Measurements from ENCODE around the gene NTNG2. TPM values are rescaled to one million over a fixed set of nuclear protein-coding genes. Genes with fewer than 3 reads are reported as not detected.

Gene NTNG2
- total RNA-seq, 1 donor from 2014 or later, result 0.77 TPM

- DNase-seq (ENCODE audit: low read depth in 2 of 2), result no peak
Measured at GRCh38 chr9:132234535-132234934, 72.7 kb downstream of the NTNG2 start.

DNA sequence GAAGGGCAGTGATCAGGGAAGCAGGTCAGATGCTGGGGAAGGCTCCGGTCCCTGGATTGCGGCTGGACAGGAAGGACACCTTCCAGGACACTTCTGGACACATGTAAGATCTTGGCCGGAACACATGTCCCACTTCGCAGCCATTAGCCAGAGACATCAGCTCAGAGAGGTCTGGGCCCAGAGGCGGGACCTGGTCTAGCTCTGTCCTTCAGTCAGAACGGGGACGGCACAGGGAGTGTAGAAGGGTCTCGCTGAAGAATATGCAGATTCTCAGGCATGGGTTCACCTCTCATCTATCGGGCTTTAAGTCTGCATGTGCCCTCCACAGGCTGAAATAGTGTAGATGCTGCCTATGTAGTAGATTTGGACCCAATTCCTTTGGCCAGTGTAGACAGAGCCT is 73.3 kb downstream of the NTNG2 start:
- DNase-seq (ENCODE audit: low read depth in 2 of 2), result no peak

GRCh38 chr9:132235894-132236661 is 74.2 kb downstream of the NTNG2 start:
- DNase-seq (ENCODE audit: low read depth in 2 of 2), result peak; percentile 47 to 68

GRCh38 chr9:132236662-132237311 is 74.9 kb downstream of the NTNG2 start:
- DNase-seq (ENCODE audit: low read depth in 2 of 2), result no peak

GRCh38 chr9:132237481-132237880 is 75.6 kb downstream of the NTNG2 start:
- no peak for DNase-seq (ENCODE audit: low read depth in 2 of 2)

DNA sequence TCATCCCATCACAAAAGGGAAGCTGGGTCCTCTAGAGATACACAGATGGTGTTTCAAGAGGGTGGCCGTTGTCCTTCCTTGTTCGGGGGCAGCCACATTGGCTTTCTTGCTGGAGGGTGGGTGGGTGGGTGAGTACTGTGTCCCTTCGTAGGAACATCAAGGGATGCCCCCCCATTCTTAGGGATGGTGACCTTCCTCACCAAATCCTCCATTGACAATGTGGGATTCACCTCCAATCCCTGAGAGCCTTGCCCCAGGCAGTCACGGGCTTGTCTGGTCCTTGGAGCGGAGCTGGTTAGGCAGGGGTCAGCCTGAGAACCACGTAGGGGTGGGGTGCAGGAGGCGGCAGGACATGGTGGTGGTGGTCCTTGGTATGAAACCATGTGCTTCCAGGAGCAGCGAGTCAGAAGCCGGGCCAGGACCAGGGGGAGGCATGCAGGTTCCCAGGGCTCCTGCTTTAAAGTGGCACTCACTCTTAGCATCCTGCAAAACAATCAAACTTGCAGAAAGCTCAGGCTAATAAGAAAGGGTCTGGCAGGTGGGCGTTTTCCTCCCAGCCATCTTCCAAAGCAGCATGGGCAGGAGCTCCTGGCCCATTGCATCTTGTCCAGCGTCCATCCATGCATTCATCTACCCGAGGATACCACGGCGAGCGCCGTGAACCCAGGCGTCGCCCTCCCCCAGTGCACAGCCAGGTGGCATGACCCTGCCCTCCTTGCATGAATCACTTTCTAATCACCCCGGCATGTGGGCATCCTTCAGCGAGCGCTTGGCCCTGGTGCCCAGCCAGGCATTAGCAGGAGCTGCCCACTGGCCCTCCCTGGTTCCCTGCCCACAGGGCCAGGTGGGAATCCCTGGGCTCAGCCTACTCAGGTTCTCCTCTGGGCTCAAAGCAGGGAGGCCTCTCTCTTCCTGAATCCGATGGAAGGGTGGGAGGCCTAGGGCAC is 76.4 kb downstream of the NTNG2 start:
- no peak for DNase-seq (ENCODE audit: low read depth in 2 of 2)

GRCh38 chr9:132238992-132239391 is 77.1 kb downstream of the NTNG2 start:
- no peak for DNase-seq (ENCODE audit: low read depth in 2 of 2)

DNA sequence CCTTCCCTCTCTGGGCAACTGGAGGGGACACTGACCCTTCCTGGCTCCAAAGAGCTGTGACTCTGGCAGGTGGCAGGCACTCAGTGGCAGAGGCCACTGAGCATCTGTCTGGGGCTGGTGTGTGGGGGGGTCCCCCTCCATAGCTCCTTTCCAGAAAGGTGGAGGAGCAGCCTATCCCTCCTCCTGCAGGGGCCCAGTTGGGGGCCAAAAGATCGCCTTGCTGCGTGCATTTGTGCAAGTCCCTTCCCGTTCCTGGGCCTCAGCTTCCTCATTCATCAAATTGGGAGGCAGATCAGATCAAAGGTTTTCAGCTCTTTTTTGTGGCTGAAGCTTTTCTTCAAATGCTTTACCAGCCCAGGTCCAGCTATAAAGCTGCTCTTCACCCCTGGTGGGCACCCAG is 77.7 kb downstream of the NTNG2 start:
- no peak for DNase-seq (ENCODE audit: low read depth in 2 of 2)

DNA sequence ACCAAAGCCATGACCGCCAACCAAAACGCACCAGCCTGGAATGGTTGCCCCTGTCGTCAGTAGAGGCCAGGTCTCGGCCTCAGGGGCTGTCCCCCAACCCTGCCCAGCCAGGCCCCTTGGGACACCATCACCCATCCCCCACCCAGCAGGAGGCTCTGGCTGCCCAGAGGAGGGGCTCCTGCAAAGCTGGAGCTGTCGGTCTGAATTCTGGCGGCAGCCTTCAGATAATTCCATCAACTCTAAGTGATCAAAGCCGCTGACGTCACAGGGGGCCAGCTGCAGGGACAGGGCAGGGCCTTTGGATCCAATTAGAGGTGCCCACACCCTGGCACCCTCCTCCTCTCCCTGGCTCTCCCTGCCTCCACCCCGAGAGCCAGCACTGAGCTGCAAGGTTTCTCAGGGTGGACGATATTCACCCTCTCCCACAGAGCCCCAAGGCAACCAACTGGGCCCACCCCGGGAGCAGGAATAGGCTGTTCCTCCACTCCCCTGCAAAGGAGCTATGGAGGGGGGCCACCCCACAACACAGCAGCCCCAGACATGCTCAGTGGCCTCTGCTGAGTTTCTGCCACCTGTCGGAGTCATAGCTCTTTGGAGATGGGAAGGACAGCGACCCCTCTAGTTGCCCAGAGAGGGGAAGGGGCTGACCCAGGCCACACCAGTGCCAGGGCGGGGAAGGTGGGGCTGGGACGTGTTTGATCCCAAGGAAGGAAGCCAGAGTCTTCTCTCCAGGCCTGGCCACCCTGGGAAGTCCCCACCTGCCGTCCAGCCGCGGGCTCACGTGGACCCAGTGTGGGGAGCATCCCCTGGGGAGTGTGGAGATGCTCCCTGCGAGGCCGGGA is 78.4 kb downstream of the NTNG2 start:
- DNase-seq (ENCODE audit: low read depth in 2 of 2), result no peak

DNA sequence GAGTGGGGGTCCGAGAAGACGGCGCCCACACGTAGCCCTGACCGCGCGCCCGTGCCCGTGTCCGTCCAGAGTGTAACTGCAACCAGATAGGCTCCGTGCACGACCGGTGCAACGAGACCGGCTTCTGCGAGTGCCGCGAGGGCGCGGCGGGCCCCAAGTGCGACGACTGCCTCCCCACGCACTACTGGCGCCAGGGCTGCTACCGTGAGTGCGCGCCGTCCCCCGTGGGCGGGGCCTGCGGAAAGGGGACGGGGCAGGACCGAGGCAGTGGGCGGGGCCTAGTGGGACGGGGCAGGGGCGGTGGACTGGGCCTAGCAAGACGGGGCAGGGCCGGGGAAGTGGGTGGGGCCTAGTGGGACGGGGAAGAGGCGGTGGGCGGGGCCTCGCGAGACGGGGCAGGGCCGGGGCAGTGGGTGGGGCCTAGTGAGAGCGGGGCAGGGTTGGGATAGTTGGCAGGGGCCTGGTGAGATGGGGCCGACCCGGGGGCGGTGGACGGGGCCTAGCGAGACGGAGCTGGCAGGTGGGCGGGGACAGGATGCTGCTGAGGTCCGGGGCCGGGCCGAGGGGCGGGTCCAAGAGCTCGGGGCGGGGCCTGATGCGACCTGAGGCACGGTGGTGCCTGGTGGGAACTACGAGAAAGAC is 79.1 kb downstream of the NTNG2 start:
- peak; percentile 84 to 94 for DNase-seq (ENCODE audit: low read depth in 2 of 2)

DNA sequence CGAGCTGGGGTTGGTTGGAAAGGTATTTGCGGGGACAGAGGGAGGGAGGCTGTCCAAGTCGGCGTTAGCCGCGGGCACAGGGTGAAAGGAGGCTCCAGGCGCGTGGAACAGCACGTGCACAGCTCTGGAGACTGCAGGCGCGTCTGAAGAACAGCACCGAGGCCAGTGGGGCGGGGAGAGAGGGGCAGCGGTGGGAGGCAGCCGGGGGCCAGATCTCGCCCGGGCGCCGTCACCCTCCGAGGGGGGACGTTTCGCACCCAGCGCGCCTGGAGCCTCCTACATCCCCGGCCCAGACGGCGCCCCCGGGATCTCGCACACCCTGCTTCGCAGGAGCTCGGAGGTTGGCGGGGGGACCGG is 79.6 kb downstream of the NTNG2 start:
- no peak for DNase-seq (ENCODE audit: low read depth in 2 of 2)

- DNase-seq (ENCODE audit: low read depth in 2 of 2), result peak in 1 of 2 donors; percentile 24
Measured at GRCh38 chr9:132241840-132242620, 80.2 kb downstream of the NTNG2 start.

DNA sequence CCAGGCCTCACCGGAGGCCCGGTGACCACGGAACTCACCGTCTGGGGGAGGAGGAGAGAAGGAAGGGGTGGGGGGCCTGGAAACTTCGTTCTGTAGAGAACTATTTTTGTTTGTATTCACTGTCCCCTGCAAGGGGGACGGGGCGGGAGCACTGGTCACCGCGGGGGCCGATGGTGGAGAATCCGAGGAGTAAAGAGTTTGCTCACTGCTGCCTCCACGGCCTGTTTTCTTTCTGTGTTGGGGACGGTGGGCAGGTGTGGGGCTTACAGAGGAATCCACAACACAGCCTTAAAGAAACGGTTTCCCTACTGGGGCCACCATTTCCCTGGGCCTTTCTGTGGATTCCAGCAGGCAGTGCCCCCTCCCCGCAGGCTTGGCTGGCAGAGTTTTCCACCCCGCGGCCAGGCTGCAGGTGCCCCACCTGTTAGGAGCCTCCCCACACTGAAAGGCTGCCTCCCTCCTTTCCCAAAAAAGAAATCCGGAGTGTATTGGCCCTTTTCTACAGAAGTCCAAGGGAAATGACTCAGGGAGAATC is 80.8 kb downstream of the NTNG2 start:
- DNase-seq (ENCODE audit: low read depth in 2 of 2), result no peak

GRCh38 chr9:132243156-132244074 is 81.6 kb downstream of the NTNG2 start:
- DNase-seq (ENCODE audit: low read depth in 2 of 2), result no peak

GRCh38 chr9:132244582-132245455 is 83.0 kb downstream of the NTNG2 start:
- DNase-seq (ENCODE audit: low read depth in 2 of 2), result no peak

DNA sequence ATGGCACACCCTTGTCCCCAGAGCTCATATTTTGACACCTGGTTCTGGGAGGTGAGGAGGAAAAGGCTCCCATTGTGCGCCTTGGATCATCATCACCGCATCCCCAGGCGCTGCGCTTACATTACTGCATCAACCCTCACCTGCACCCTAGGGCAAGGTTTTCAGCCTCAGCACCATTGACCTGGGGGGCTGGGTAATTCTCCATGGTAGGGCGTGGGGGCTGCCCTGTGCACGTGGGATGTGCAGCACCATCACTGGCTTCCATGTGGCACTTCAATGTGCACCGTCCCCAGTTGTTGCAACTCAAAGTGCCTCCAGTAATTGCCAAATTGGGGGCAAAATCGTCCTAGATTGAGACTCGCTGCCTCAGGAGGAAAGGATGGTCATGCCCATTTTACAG is 83.6 kb downstream of the NTNG2 start:
- DNase-seq (ENCODE audit: low read depth in 2 of 2), result no peak

DNA sequence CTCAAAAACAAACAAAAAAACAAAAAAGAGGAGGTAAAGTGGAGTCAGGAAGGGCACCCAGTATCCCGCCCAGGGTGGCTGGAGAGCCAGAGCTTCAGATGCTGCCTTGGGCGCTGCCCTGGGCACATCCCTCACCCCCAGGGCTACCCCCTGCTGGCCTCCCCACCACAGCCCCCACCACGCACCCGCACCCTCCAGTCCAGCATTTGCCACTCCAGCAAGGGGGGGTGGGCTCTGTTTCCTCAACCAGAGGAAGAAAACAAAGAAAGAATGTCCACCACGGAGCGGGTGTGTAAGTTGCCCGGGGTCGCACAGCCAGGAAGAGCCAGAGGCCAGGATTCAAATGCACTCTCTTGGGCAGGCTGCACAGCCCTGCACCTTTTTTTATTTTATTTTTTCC is 86.1 kb downstream of the NTNG2 start:
- no peak for DNase-seq (ENCODE audit: low read depth in 2 of 2)

GRCh38 chr9:132249123-132249522 is 87.3 kb downstream of the NTNG2 start:
- no peak for DNase-seq (ENCODE audit: low read depth in 2 of 2)

Data from dermis microvascular lymphatic vessel endothelial cell (primary cell).